Measurements from ENCODE around the gene MTCH2. TPM values are rescaled to one million over a fixed set of nuclear protein-coding genes. Genes with fewer than 3 reads are reported as not detected.

The MTCH2 gene
- total RNA-seq, 4 donors from 2014 or later = 24.8 to 65.6 (median 49.5) TPM

DNA sequence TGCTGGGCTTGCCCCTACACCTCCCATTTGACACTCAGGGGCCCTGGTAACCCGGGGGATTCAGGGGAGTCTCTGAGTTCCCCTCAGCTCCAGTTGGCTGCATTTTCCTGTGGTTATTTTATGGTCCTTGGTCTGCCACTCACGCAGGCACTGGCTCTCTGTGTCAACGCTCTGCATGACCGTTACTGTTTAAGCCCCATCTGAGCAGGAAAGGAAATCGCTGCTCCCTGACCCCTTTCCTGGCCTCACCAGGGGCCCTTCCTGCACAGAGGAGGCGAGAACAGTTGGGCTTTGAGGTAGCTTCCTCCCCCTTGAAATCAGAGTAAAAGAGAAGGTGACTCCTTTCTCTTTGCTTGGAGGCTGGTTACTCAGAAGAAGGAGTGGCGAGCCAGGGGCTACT, 50.6 kb downstream of the MTCH2 start:
- Histone ChIP-seq H3K27ac (no peak overlapping the region), H3K36me3 (no peaks in the 10 kb centered on the region), H3K27me3 (no peaks in the 10 kb centered on the region), H3K4me1 (peaks cover 0 to 12% of the 10 kb centered on the region in 2 donors), H3K9me3 (no peaks in the 10 kb centered on the region), H3K4me3 (no peak overlapping the region)
- intact Hi-C loops (cut with DNase I; ENCODE audit: low total_unique reads) = no loop called here
- no peak for DNase-seq
- no peak for TF ChIP-seq POLR2A (IDR thresholded peaks at IDR 0.05)
- no peak for TF ChIP-seq CTCF (IDR thresholded peaks at IDR 0.05)

DNA sequence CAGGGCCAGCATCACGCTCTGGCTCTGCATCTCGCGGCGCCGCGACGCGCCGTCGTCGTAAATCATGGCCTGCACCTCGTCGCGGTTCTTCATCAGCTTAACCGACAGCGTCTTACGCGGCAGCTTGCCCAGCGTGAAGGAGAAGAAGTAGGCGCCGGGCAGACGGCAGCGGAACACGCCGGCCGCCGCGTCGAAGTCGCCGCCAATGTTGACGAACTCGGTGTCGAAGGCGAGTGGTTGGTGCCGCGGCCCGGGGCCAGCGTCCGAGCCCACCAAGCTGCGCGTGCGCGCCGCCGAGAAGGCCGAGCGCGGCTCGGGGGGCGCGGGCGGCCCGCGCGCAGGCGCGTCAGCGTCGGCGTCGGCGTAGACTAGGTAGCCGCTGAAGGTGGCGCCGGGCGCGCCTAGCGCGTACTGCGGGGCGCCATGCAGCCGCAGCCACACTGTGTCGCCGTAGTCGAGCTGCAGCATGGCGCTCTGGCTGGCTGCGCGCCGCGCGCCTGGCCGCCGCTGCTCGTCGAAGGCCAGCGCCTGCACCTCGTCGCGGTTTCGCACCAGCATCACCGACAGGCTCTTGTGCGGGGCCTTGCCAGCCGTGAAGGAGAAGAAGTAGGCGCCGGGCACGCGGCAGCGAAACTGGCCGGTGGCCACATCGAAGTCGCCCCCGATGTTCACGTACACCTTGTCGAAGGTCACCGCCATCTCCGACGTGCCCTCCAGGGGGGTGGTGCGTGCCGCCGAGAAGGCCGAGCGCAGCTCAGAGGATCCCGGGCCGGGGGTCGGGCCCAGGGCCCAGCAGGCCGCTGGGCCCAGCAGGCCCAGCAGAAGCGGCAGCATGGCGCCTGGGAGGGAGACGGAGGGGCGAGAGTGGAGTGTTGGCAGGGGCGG, 52.1 kb downstream of the MTCH2 start:
- no peaks in the 10 kb centered on the region for H3K27me3 ChIP-seq
- intact Hi-C loops (cut with DNase I; ENCODE audit: low total_unique reads) = no loop called here

GRCh38 chr11:47589584-47589976, 52.8 kb downstream of the MTCH2 start:
- H3K9me3 ChIP-seq = no peaks in the 10 kb centered on the region
- peak overlapping the region; percentile 34 to 53 for H3K4me3 ChIP-seq
- H3K27me3 ChIP-seq = no peaks in the 10 kb centered on the region
- TF ChIP-seq POLR2A (IDR thresholded peaks at IDR 0.05) = no peak
- no peak for TF ChIP-seq CTCF (IDR thresholded peaks at IDR 0.05)
- DNase-seq = peak in 1 of 2 donors; percentile 47
- intact Hi-C loops (cut with DNase I; ENCODE audit: low total_unique reads) = no loop called here
- peak overlapping the region; percentile 29 to 79 for H3K27ac ChIP-seq
- H3K36me3 ChIP-seq = no peaks in the 10 kb centered on the region
- peaks cover 0 to 12% of the 10 kb centered on the region in 2 donors for H3K4me1 ChIP-seq

More for the DNA sequence above, 52.1 kb downstream of the MTCH2 start:
- Histone ChIP-seq H3K4me1 (peaks cover 0 to 12% of the 10 kb centered on the region in 2 donors), H3K36me3 (no peaks in the 10 kb centered on the region), H3K27ac (peak overlapping the region; percentile 29 to 79), H3K4me3 (peak overlapping the region; percentile 34 to 53), H3K9me3 (no peaks in the 10 kb centered on the region)
- peak; percentile 41 to 69 for DNase-seq
- TF ChIP-seq CTCF (IDR thresholded peaks at IDR 0.05) = no peak
- peak in 1 of 2 donors; percentile 57 for TF ChIP-seq POLR2A (IDR thresholded peaks at IDR 0.05)

- no peaks in the 10 kb centered on the region for H3K9me3 ChIP-seq
- intact Hi-C loops (cut with DNase I; ENCODE audit: low total_unique reads) = no loop called here
- H3K4me3 ChIP-seq = peak overlapping the region; percentile 34 to 53
- no peak for DNase-seq
- H3K36me3 ChIP-seq = no peaks in the 10 kb centered on the region
- peak overlapping the region; percentile 29 to 79 for H3K27ac ChIP-seq
- H3K27me3 ChIP-seq = no peaks in the 10 kb centered on the region
- peaks cover 0 to 8% of the 10 kb centered on the region in 2 donors for H3K4me1 ChIP-seq
- no peak for TF ChIP-seq POLR2A (IDR thresholded peaks at IDR 0.05)
Observed at GRCh38 chr11:47589118-47589517, 53.2 kb downstream of the MTCH2 start.

GRCh38 chr11:47587723-47588326, 54.5 kb downstream of the MTCH2 start:
- H3K4me3 ChIP-seq = no peak overlapping the region
- no peak for DNase-seq

More at GRCh38 chr11:47587723-47588326, 54.5 kb downstream of the MTCH2 start:
- TF ChIP-seq CTCF (IDR thresholded peaks at IDR 0.05) (no peak), POLR2A (IDR thresholded peaks at IDR 0.05) (no peak)
- intact Hi-C loops (cut with DNase I; ENCODE audit: low total_unique reads) = no loop called here
- Histone ChIP-seq H3K36me3 (no peaks in the 10 kb centered on the region), H3K9me3 (no peaks in the 10 kb centered on the region), H3K4me1 (no peaks in the 10 kb centered on the region), H3K27me3 (no peaks in the 10 kb centered on the region), H3K27ac (no peak overlapping the region)

Measured in uterus (tissue), 4 donors.